GOT3 (cell line): ENCODE results near the gene PCGF5.
"Not testable (repeated sequence)": the region's sequence is repeated elsewhere in the genome, so short reads cannot be mapped to it uniquely, and the experiment has no call there.

ENCODE experiments used
- DNase-seq: peaks from one replicate; lab custom pipeline; 2025; ENCODE audit warnings: mixed read lengths; lab: John Stamatoyannopoulos, UW

PCGF5 gene

GRCh38 chr10:91220194-91220953 is at the start of gene PCGF5:
PCGF5 (plus strand) TSS chr10:91220663; CDS start chr10:91222872, 2,209 bp downstream.
- peak; percentile 54 for DNase-seq

DNA sequence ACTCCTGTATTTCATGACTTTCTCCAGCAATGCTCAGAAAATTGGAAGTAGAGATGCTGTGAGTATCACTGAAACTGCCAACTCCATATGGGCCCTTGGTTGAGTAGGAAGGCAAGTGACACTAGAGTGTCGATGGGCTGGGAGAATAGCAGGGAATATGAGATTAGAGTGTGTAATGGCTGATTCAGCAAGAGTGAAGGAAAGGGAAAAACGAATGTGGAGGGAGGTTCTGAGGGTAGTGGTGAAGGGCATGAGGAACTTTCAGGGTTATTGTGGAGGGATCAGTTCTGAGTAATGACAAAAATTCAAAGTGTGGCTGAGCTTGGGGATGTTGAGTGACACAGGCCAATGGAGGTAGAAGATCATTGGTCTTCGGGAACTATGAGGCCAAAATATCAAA is 49.0 kb upstream of the PCGF5 start:
- no peak for DNase-seq

DNA sequence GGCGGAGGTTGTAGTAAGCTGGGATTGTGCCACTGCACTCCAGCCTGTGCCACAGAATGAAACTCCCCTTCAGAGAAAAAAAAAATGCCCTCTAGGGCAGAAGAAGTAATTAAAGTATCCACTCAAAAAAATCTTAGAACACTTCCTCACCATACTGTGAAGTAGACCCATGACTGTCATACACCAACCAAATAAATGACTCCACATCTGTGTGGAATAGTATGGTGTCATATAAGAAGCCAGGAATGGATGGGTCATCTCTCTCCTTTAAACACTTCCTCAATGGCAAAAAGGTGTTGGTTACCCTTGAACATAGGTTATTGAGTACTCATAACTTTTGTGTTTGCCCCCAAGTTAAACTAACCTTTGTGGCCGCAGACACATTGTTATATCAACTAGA is 48.1 kb upstream of the PCGF5 start:
- DNase-seq = no peak

DNA sequence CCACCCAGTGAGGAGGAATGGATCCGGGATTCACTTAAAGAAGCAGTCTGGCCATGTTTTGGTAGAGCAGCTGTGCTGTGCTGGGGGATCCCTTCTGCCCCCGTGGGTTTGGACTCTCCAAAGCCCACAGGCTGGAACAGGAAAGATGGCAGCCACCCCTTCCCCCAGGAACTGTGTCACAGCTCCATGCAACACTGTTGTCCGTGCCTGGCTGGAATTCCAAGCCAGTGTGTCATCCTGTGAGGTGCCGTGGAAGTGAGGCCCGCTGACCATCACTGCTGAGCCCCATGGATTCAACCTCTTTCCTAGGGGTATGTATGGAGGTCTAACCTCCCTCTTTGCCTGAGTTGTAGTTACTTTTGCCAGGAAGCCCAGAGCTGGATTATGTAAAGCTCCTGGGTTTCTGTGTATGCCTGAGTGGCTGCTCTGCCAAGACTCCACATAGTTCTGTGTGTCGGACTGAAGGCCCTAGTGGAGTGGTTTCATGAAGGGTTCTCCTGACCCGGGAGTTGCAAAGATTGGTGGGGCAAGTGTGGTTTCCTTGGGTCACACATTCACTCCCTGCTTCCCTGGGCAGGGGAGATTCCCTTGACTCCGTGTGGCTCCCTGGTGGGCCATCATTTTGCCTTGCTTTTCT is 35.1 kb upstream of the PCGF5 start:
- no peak for DNase-seq

GRCh38 chr10:91187156-91187555 is 33.3 kb upstream of the PCGF5 start:
- no peak for DNase-seq

DNA sequence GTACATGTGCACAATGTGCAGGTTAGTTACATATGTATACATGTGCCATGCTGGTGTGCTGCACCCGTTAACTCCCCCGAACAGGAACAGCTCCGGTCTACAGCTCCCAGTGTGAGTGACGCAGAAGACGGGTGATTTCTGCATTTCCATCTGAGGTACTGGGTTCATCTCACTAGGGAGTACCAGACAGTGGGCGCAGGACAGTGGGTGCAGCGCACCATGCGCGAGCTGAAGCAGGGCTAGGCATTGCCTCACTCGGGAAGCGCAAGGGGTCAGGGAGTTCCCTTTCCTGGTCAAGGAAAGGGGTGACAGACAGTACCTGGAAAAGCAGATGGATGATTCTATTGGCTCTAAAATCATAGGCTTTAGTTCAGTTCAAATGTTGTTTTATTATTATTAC is 32.5 kb upstream of the PCGF5 start:
- not testable (repeated sequence) for DNase-seq

DNA sequence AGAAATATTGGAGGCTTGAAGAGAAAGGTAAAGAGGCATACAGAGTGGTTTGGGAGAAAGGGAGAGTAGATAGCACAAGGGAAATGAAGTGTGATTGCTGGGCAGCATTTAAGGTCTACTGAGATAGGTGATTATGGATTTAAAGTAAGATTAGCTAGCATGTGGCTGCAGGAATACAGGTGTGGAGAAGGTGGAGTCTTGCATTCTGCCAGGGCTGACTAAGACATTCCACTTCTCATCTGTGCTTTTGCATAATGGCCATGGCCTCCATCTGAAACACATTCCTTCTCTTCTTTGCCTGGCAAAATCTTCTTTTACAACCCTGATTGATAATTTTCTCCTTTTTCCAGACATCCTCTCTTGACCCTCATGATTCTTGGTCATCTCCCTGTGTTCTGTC is 31.6 kb upstream of the PCGF5 start:
- DNase-seq = no peak

GRCh38 chr10:91190388-91190870 is 30.0 kb upstream of the PCGF5 start:
- no peak for DNase-seq

DNA sequence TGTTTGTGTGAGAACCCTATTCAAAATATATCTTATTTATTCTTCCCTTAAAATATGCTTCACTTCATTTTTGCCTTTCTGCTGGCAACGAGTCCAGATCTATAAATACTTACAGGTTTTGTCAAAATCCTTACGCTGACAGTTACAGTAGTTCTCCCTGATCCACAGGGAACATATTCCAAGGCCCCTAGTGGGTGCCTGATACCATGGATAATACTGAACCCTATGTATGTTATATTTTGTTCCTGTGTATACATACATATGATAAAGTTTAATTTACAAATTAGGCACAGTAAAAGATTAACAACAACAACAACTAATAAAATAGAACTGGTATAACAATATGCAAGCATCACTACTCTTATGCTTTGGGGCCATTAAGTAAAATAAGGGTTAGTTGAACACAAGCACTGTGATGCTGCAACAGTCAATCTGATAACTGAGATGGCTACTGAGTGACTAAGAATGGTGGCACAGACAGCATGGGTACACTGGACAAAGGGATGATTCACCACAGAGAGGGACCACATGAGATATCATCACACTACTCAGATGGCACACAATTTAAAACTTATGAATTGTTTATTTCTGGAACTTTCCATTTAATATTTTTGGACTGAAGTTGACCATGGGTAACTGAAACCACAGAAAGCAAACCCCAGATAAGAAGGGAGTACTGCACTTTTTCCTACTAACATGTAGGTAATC is 29.4 kb upstream of the PCGF5 start:
- DNase-seq = no peak

GRCh38 chr10:91191584-91191919 is 28.9 kb upstream of the PCGF5 start:
- DNase-seq = no peak

GRCh38 chr10:91194497-91195179 is 25.8 kb upstream of the PCGF5 start:
- no peak for DNase-seq

DNA sequence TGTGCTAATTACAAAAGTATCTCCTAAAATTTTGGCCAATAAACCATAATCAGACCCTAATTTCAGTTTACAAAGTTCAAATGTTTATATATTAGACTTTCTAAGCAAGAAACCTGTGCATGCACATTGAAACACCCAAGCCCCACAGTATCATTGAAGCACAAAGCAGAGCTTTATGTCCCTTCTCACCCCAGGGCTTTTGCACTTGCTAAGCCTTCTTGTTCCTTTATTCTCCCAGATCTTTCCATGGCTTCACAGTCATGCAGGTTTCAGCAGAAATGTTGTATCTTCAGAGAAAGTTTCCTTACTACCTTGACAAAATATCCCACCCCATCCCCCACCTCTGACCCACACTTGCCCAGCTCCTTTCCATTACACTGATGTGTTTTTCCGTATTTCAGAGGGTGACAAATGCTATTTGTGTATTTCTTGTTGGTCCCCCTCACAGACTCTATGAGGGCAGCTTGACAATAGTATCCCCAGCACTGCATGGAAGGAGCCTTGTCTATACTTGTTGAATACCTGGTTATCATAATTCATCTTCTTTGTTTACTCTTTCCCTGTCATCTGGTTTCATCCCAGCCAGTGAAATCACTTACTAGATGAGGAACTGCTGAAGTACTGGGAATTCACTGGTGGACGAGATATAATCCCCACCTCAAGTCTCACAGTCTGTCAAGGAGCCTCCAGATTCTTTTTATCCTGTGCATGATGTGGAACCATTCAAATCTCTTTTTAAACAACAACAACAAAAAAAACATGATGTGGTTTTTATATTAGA is 24.0 kb upstream of the PCGF5 start:
- no peak for DNase-seq

DNA sequence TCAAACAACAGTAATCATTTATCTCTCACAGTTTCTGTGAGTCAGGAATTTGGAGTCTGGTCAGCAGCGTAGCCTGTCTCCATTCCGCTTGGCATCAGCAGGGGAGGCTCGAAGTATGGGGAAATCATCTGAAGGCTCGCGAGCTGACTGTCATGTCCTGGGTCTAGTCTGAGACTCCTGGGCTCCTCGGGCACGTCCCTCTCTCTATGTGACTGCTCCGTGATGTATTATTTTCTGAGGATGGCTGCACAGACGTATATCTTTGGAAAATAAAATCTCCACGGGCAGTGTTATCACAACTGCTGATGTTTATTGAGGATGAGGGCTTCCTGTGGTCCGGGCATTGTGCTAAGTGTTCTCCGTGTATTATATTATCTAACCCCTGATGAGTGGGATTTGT is 23.3 kb upstream of the PCGF5 start:
- DNase-seq = no peak

- no peak for DNase-seq
Measured at GRCh38 chr10:91198781-91199180, 21.7 kb upstream of the PCGF5 start.

GRCh38 chr10:91200314-91201212 is 19.9 kb upstream of the PCGF5 start:
- no peak for DNase-seq

DNA sequence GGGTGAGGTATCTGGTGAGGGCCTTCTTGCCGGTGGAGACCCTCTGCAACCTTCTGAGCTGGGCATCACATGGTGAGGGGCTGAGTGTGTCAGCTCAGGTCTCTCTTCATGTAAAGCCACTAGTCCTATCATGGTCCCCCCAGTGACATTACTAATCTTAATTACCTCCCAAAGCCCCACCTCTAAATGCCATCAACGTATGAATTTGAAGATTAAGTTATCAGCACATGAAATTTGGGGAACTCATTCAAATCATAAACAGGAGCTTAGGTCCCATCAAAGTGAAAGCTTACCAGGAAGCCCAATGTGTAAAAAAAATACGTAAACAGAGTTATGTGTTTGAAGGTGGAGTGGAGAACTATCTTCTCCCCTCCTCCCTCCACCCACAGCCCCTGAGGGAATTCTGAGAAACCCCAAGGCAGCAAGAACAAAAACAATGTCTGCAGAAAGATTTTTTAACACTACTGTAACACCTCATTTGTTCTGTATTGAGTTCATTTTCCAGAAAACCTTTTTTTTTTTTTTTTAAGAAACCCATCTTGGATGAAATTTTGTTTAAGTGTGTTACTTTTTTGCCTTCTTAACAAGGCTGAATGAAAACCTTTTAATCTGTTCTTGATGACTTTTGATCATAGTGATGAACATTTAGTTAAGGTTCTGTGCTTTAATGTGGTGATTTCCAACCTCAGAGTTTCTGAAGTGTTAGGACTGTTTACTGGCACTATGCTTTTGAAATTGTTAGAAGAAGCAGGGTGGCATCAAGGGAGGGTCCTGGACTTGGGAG is 19.1 kb upstream of the PCGF5 start:
- no peak for DNase-seq

- no peak for DNase-seq
Measured at GRCh38 chr10:91206427-91206826, 14.0 kb upstream of the PCGF5 start.

DNA sequence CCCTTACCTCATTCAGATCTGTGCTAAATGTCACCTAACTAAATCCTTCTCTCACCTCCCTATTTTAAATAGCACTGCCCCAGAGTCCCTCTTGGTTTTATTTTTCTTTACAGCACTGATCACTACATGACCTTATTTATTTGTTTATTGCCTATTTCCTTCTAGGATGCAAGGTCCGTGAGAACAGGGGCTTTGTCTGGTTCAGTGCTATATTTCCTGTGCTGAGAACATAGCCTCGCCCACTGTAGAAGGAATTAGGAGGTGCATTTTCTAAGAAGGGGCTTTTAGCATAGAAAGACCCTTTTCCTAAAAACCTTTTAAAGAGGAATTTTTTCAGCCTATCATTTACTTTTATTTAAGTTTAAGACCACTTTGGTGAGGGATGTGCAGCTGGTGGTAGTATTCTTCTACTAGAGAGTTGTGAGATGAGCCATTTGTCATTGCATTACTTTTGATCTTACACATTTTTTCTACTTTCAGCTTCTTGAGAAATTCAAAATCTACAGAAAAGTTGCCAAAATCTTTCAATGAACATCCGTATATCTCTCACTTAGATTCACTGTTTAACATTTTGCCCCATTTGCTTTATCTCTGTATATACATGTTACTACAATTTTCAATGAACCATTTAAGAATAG is 13.5 kb upstream of the PCGF5 start:
- DNase-seq = no peak

DNA sequence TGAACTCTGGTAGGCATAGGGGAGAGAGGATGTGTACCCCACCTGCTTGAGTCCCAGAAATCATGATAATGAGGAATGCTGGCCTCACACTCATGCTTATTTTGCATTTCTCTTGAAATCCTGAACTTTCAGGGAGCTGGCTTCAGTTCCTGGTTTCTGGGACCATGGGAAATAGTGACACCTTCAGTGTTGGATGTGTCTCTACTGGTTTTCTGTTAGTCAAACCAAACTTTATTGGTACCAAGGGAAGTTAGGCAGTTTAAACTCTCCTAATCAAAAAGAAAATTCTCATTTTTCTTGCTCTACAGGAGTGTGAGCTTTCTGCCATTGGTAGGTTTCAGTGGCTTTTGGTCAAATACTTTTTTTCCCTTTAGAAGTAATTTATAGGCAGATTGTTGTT is 11.8 kb upstream of the PCGF5 start:
- no peak for DNase-seq
